Measurements from ENCODE around the gene RAB20. TPM values are rescaled to one million over a fixed set of nuclear protein-coding genes. Genes with fewer than 3 reads are reported as not detected.
"Not testable (repeated sequence)": the region's sequence is repeated elsewhere in the genome, so short reads cannot be mapped to it uniquely, and the experiment has no call there.

The RAB20 gene
- total RNA-seq, 1 donor: 4.7 TPM

GRCh38 chr13:110539894-110540293 lies 21.6 kb downstream of the RAB20 start:
- no peak for DNase-seq (ENCODE audit: low read depth)
- H3K4me3 ChIP-seq (ENCODE audit: low read depth, low read length): no peak overlapping the region
- no peak for TF ChIP-seq CTCF (IDR thresholded peaks at IDR 0.05; ENCODE audit: insufficient read depth, low read depth, low read length)

GRCh38 chr13:110538632-110539031 lies 22.9 kb downstream of the RAB20 start:
- no peak for TF ChIP-seq CTCF (IDR thresholded peaks at IDR 0.05; ENCODE audit: insufficient read depth, low read depth, low read length)
- no peak for DNase-seq (ENCODE audit: low read depth)

GRCh38 chr13:110536006-110536693 lies 25.4 kb downstream of the RAB20 start:
- no peak for DNase-seq (ENCODE audit: low read depth)
- no peak overlapping the region for H3K4me3 ChIP-seq (ENCODE audit: low read depth, low read length)
- no peak for TF ChIP-seq CTCF (IDR thresholded peaks at IDR 0.05; ENCODE audit: insufficient read depth, low read depth, low read length)

More at GRCh38 chr13:110538632-110539031, 22.9 kb downstream of the RAB20 start:
- no peak overlapping the region for H3K4me3 ChIP-seq (ENCODE audit: low read depth, low read length)

GRCh38 chr13:110535526-110535925 lies 26.0 kb downstream of the RAB20 start:
- H3K4me3 ChIP-seq (ENCODE audit: low read depth, low read length): no peak overlapping the region
- DNase-seq (ENCODE audit: low read depth): no peak
- TF ChIP-seq CTCF (IDR thresholded peaks at IDR 0.05; ENCODE audit: insufficient read depth, low read depth, low read length): no peak

- DNase-seq (ENCODE audit: low read depth): peak; percentile 23
- no peak for TF ChIP-seq CTCF (IDR thresholded peaks at IDR 0.05; ENCODE audit: insufficient read depth, low read depth, low read length)
- no peak overlapping the region for H3K4me3 ChIP-seq (ENCODE audit: low read depth, low read length)
Measured at GRCh38 chr13:110533771-110534670, 27.5 kb downstream of the RAB20 start.

GRCh38 chr13:110532258-110532657 lies 29.3 kb downstream of the RAB20 start:
- H3K4me3 ChIP-seq (ENCODE audit: low read depth, low read length); DNase-seq (ENCODE audit: low read depth): not testable (repeated sequence)

GRCh38 chr13:110531671-110532083 lies 29.8 kb downstream of the RAB20 start:
- H3K4me3 ChIP-seq (ENCODE audit: low read depth, low read length): no peak overlapping the region
- DNase-seq (ENCODE audit: low read depth): no peak
- no peak for TF ChIP-seq CTCF (IDR thresholded peaks at IDR 0.05; ENCODE audit: insufficient read depth, low read depth, low read length)

Measured in fibroblast of villous mesenchyme (primary cell).